IPS-20b (cell line): ENCODE data around the gene SELENOW.
A peak's percentile ranks its signal among the peaks of the same experiment; 100 is the strongest.
"Not testable (repeated sequence)": the region's sequence is repeated elsewhere in the genome, so short reads cannot be mapped to it uniquely, and the experiment has no call there.

ENCODE experiments used
- H3K27ac ChIP-seq: one replicate; pipeline ENCODE4 v1.5.1; 2013; ENCODE audit warnings: low read length
- H3K27me3 ChIP-seq: 2 replicates; pipeline ENCODE4 v1.6.1; 2013; ENCODE audit warnings: mild to moderate bottlenecking, low read length, inconsistent platforms; ENCODE audit not compliant: insufficient read depth
- H3K36me3 ChIP-seq: 2 replicates; pipeline ENCODE4 v1.6.1; 2013; ENCODE audit warnings: low read depth, mild to moderate bottlenecking, inconsistent platforms, low read length, moderate library complexity; ENCODE audit not compliant: insufficient read depth
- H3K4me1 ChIP-seq: 2 replicates; pipeline ENCODE4 v1.6.1; 2013; ENCODE audit warnings: mild to moderate bottlenecking, control low read depth, inconsistent platforms, low read length, moderate library complexity; ENCODE audit not compliant: insufficient read depth
- H3K4me3 ChIP-seq: 2 replicates; pipeline ENCODE4 v1.5.1; 2013; ENCODE audit warnings: mild to moderate bottlenecking, low read length, inconsistent platforms
- H3K9ac ChIP-seq: 2 replicates; pipeline ENCODE4 v1.6.1; 2013; ENCODE audit warnings: low read depth, mild to moderate bottlenecking, inconsistent platforms, low read length, moderate library complexity
- H3K9me3 ChIP-seq: 2 replicates; pipeline ENCODE4 v1.6.1; 2013; ENCODE audit warnings: mild to moderate bottlenecking, low read depth, low read length, inconsistent platforms; ENCODE audit not compliant: insufficient read depth

The SELENOW gene

GRCh38 chr19:47746129-47746528 is 32.4 kb upstream of the SELENOW start:
- Histone ChIP-seq H3K9ac (peak overlapping the region; percentile 96), H3K4me3 (peak overlapping the region; percentile 88), H3K36me3 (peaks cover 44% of the 10 kb centered on the region)
- H3K9me3 ChIP-seq, H3K27ac ChIP-seq, H3K27me3 ChIP-seq, H3K4me1 ChIP-seq: not testable (repeated sequence)

GRCh38 chr19:47749326-47749725 is 29.2 kb upstream of the SELENOW start:
- peaks cover 74% of the 10 kb centered on the region for H3K36me3 ChIP-seq
- no peak overlapping the region for H3K27ac ChIP-seq

GRCh38 chr19:47750752-47751151 is 27.8 kb upstream of the SELENOW start:
- Histone ChIP-seq H3K36me3 (peaks cover 84% of the 10 kb centered on the region), H3K4me3 (no peak overlapping the region), H3K4me1 (0 out of 2 replicates have a peak, but pooled peaks cover 3% of the 10 kb centered on the region), H3K9ac (no peak overlapping the region), H3K27me3 (no peaks in the 10 kb centered on the region), H3K27ac (no peak overlapping the region), H3K9me3 (no peaks in the 10 kb centered on the region)

More at GRCh38 chr19:47749326-47749725, 29.2 kb upstream of the SELENOW start:
- Histone ChIP-seq H3K9me3 (no peaks in the 10 kb centered on the region), H3K4me1 (0 out of 2 replicates have a peak, but pooled peaks cover 3% of the 10 kb centered on the region), H3K9ac (no peak overlapping the region), H3K4me3 (no peak overlapping the region), H3K27me3 (no peaks in the 10 kb centered on the region)

GRCh38 chr19:47752440-47753211 is 25.9 kb upstream of the SELENOW start:
- Histone ChIP-seq H3K27ac (no peak overlapping the region), H3K9me3 (no peaks in the 10 kb centered on the region), H3K36me3 (peaks cover 93% of the 10 kb centered on the region), H3K4me3 (no peak overlapping the region), H3K9ac (no peak overlapping the region), H3K4me1 (no peaks in the 10 kb centered on the region), H3K27me3 (no peaks in the 10 kb centered on the region)

GRCh38 chr19:47754206-47755064 is 24.1 kb upstream of the SELENOW start:
- Histone ChIP-seq H3K4me3 (no peak overlapping the region), H3K9me3 (no peaks in the 10 kb centered on the region), H3K4me1 (no peaks in the 10 kb centered on the region), H3K27ac (no peak overlapping the region), H3K27me3 (no peaks in the 10 kb centered on the region), H3K9ac (no peak overlapping the region), H3K36me3 (peaks cover 92% of the 10 kb centered on the region)

- H3K27me3 ChIP-seq, result no peaks in the 10 kb centered on the region
- H3K36me3 ChIP-seq, result peaks cover 85% of the 10 kb centered on the region
- H3K4me3 ChIP-seq, result no peak overlapping the region
- no peak overlapping the region for H3K27ac ChIP-seq
- no peaks in the 10 kb centered on the region for H3K9me3 ChIP-seq
- no peaks in the 10 kb centered on the region for H3K4me1 ChIP-seq
- no peak overlapping the region for H3K9ac ChIP-seq
Measured at GRCh38 chr19:47755065-47755761, 23.3 kb upstream of the SELENOW start.

- H3K9me3 ChIP-seq, result no peaks in the 10 kb centered on the region
- no peaks in the 10 kb centered on the region for H3K27me3 ChIP-seq
- peaks cover 77% of the 10 kb centered on the region for H3K36me3 ChIP-seq
- H3K9ac ChIP-seq, result no peak overlapping the region
- no peaks in the 10 kb centered on the region for H3K4me1 ChIP-seq
- H3K4me3 ChIP-seq, result no peak overlapping the region
- no peak overlapping the region for H3K27ac ChIP-seq
Measured at GRCh38 chr19:47755762-47756626, 22.5 kb upstream of the SELENOW start.

- no peaks in the 10 kb centered on the region for H3K27me3 ChIP-seq
- no peak overlapping the region for H3K27ac ChIP-seq
- H3K9ac ChIP-seq, result no peak overlapping the region
- H3K9me3 ChIP-seq, result no peaks in the 10 kb centered on the region
- peaks cover 71% of the 10 kb centered on the region for H3K36me3 ChIP-seq
- no peak overlapping the region for H3K4me3 ChIP-seq
- H3K4me1 ChIP-seq, result no peaks in the 10 kb centered on the region
Measured at GRCh38 chr19:47756627-47756929, 21.9 kb upstream of the SELENOW start.

GRCh38 chr19:47756953-47757608 is 21.4 kb upstream of the SELENOW start:
- Histone ChIP-seq H3K4me1 (no peaks in the 10 kb centered on the region), H3K9ac (no peak overlapping the region), H3K27me3 (no peaks in the 10 kb centered on the region), H3K27ac (no peak overlapping the region), H3K4me3 (no peak overlapping the region), H3K9me3 (no peaks in the 10 kb centered on the region), H3K36me3 (peaks cover 68% of the 10 kb centered on the region)

GRCh38 chr19:47757617-47758442 is 20.7 kb upstream of the SELENOW start:
- no peaks in the 10 kb centered on the region for H3K27me3 ChIP-seq
- H3K4me3 ChIP-seq, result no peak overlapping the region
- H3K27ac ChIP-seq, result no peak overlapping the region
- H3K4me1 ChIP-seq, result no peaks in the 10 kb centered on the region
- H3K9me3 ChIP-seq, result no peaks in the 10 kb centered on the region
- H3K9ac ChIP-seq, result no peak overlapping the region
- H3K36me3 ChIP-seq, result peaks cover 60% of the 10 kb centered on the region
